Measurements from ENCODE around the gene ST3GAL3. TPM values are rescaled to one million over a fixed set of nuclear protein-coding genes. Genes with fewer than 3 reads are reported as not detected.

The ST3GAL3 gene
- total RNA-seq, 1 experiment from 2014 or later, result 8.6 TPM

DNA sequence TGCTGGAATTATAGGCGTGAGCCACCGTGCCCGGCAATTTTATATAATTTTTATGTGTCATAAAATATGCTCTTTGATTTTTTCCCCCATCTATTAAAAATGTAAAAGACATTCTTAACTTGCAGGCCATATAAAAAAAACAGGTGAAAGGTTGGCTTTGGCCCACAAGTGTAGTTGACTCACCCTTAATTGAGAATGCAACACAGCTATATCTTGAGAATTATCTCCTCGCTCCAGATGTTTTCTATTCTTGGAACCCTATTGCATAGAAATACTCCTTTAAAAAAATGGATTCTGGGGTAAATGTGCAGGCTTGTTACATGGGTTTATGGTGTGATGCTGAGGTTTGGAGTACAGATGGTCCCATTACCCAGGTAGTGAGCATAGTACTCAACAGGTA lies 112.0 kb downstream of the ST3GAL3 start (continued):
- TF ChIP-seq, protein P1, sequence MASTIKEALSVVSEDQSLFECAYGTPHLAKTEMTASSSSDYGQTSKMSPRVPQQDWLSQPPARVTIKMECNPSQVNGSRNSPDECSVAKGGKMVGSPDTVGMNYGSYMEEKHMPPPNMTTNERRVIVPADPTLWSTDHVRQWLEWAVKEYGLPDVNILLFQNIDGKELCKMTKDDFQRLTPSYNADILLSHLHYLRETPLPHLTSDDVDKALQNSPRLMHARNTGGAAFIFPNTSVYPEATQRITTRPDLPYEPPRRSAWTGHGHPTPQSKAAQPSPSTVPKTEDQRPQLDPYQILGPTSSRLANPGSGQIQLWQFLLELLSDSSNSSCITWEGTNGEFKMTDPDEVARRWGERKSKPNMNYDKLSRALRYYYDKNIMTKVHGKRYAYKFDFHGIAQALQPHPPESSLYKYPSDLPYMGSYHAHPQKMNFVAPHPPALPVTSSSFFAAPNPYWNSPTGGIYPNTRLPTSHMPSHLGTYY (CRISPR knock-in tag; IDR thresholded peaks at IDR 0.05), result no peak
- TF ChIP-seq, protein P2, sequence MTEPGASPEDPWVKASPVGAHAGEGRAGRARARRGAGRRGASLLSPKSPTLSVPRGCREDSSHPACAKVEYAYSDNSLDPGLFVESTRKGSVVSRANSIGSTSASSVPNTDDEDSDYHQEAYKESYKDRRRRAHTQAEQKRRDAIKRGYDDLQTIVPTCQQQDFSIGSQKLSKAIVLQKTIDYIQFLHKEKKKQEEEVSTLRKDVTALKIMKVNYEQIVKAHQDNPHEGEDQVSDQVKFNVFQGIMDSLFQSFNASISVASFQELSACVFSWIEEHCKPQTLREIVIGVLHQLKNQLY (CRISPR knock-in tag; IDR thresholded peaks at IDR 0.05), result no peak
- TF ChIP-seq NR1H2 (CRISPR knock-in tag; IDR thresholded peaks at IDR 0.05) (no peak), CREB1 (CRISPR knock-in tag; IDR thresholded peaks at IDR 0.05) (no peak), KAT7 (CRISPR knock-in tag; IDR thresholded peaks at IDR 0.05; ENCODE audit: borderline replicate concordance) (no peak)
- TF ChIP-seq, protein P3, sequence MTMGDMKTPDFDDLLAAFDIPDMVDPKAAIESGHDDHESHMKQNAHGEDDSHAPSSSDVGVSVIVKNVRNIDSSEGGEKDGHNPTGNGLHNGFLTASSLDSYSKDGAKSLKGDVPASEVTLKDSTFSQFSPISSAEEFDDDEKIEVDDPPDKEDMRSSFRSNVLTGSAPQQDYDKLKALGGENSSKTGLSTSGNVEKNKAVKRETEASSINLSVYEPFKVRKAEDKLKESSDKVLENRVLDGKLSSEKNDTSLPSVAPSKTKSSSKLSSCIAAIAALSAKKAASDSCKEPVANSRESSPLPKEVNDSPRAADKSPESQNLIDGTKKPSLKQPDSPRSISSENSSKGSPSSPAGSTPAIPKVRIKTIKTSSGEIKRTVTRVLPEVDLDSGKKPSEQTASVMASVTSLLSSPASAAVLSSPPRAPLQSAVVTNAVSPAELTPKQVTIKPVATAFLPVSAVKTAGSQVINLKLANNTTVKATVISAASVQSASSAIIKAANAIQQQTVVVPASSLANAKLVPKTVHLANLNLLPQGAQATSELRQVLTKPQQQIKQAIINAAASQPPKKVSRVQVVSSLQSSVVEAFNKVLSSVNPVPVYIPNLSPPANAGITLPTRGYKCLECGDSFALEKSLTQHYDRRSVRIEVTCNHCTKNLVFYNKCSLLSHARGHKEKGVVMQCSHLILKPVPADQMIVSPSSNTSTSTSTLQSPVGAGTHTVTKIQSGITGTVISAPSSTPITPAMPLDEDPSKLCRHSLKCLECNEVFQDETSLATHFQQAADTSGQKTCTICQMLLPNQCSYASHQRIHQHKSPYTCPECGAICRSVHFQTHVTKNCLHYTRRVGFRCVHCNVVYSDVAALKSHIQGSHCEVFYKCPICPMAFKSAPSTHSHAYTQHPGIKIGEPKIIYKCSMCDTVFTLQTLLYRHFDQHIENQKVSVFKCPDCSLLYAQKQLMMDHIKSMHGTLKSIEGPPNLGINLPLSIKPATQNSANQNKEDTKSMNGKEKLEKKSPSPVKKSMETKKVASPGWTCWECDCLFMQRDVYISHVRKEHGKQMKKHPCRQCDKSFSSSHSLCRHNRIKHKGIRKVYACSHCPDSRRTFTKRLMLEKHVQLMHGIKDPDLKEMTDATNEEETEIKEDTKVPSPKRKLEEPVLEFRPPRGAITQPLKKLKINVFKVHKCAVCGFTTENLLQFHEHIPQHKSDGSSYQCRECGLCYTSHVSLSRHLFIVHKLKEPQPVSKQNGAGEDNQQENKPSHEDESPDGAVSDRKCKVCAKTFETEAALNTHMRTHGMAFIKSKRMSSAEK (CRISPR knock-in tag; IDR thresholded peaks at IDR 0.05; ENCODE audit: borderline replicate concordance), result no peak

DNA sequence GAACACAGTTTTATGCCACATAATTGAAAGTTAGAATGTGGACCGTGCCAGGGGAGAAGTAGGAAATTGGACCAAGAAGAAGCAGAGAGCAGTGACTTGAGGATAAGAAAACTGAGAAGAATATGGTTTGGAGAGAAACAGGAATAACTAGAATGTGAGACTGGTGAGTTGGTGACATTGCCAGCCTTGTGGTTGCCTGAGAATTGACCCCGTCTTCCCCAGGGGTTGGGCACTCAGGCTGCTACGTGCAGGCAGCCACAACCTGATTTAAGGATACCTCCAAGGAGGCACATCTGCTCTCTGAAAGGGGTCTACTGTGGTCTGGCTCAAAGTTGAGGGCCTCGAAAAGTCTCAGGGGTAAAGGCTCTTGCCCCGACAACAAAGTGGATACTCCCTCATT lies 114.1 kb downstream of the ST3GAL3 start:
- ChIA-PET CTCF (no interaction called here), POLR2A (no interaction called here)
- DNase-seq (ENCODE audit: low spot score), result no peak
- H3K27me3 Mint-ChIP-seq (ENCODE audit: low read depth), result peaks cover 3% of the 10 kb centered on the region; the same call in 1 of the 2 replicates
- no peak for ATAC-seq
- H3K4me1 Mint-ChIP-seq, result no peaks in the 10 kb centered on the region
- H3K27ac Mint-ChIP-seq, result no peak overlapping the region
- no peak overlapping the region for H3K4me3 Mint-ChIP-seq
- H3K36me3 Mint-ChIP-seq, result peaks cover 10% of the 10 kb centered on the region; the same call in 1 of the 2 replicates
- H3K9me3 Mint-ChIP-seq, result peaks cover 16% of the 10 kb centered on the region
- TF ChIP-seq JUN (CRISPR knock-in tag; IDR thresholded peaks at IDR 0.05), result no peak
- TF ChIP-seq, protein P3 (CRISPR knock-in tag; IDR thresholded peaks at IDR 0.05; ENCODE audit: borderline replicate concordance), result no peak
- TF ChIP-seq, protein P4, sequence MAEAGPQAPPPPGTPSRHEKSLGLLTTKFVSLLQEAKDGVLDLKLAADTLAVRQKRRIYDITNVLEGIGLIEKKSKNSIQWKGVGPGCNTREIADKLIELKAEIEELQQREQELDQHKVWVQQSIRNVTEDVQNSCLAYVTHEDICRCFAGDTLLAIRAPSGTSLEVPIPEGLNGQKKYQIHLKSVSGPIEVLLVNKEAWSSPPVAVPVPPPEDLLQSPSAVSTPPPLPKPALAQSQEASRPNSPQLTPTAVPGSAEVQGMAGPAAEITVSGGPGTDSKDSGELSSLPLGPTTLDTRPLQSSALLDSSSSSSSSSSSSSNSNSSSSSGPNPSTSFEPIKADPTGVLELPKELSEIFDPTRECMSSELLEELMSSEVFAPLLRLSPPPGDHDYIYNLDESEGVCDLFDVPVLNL (CRISPR knock-in tag; IDR thresholded peaks at IDR 0.05; ENCODE audit: borderline replicate concordance, low read depth), result no peak
- no peak for TF ChIP-seq ZNF317 (CRISPR knock-in tag; IDR thresholded peaks at IDR 0.05; ENCODE audit: borderline replicate concordance, low read depth)
- TF ChIP-seq NFE2L1 (CRISPR knock-in tag; IDR thresholded peaks at IDR 0.05), result no peak
- TF ChIP-seq TP53 (CRISPR knock-in tag; IDR thresholded peaks at IDR 0.05), result no peak
- no peak for TF ChIP-seq MXD4 (CRISPR knock-in tag; IDR thresholded peaks at IDR 0.05; ENCODE audit: borderline replicate concordance)
- TF ChIP-seq NFYB (CRISPR knock-in tag; conservative IDR thresholded peaks at IDR 0.05; ENCODE audit: low read depth), result no peak
- TF ChIP-seq NR2C2 (CRISPR knock-in tag; IDR thresholded peaks at IDR 0.05), result no peak
- TF ChIP-seq ZNF396 (CRISPR knock-in tag; IDR thresholded peaks at IDR 0.05; ENCODE audit: borderline replicate concordance), result no peak
- TF ChIP-seq CREM (CRISPR knock-in tag; IDR thresholded peaks at IDR 0.05), result no peak
- TF ChIP-seq, protein P5, sequence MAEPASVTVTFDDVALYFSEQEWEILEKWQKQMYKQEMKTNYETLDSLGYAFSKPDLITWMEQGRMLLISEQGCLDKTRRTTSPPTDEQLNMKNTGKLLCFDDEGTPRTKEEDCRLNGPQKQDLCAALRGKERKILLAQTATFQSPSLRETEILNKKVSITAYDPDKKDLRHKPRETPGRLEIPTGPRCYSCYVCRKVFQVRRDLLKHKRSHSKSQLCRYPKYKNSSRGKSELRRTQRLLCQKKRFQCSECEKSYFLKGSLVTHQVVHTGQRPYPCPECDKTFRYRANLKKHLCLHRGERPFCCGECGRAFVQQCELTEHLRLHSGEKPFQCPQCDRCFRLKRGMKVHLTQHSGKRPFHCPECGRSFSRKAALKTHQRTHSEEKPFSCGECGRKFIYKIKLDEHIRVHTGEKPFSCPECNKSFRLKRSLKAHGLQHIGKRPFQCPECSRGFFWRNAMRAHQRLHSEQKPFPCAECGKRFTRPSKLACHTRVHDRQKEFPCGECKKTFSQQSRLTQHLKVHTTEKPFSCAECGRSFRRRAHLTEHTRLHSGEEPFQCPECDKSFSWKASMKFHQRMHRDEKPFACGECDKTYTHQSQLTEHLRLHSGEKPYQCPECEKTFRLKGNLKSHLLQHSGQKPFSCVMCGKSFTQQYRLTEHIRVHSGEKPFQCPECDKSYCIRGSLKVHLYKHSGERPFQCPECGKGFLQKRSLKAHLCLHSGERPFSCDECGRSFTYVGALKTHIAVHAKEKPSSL (CRISPR knock-in tag; conservative IDR thresholded peaks at IDR 0.05), result no peak
- TF ChIP-seq ZNF121 (CRISPR knock-in tag; IDR thresholded peaks at IDR 0.05), result no peak
- no peak for TF ChIP-seq ZNF671 (CRISPR knock-in tag; IDR thresholded peaks at IDR 0.05)
- TF ChIP-seq, protein P1 (CRISPR knock-in tag; IDR thresholded peaks at IDR 0.05), result no peak
- no peak for TF ChIP-seq TEAD4 (CRISPR knock-in tag; IDR thresholded peaks at IDR 0.05)

Measured in WTC11 (cell line).